ENCODE measurements around the gene NLRX1.

Gene NLRX1

GRCh38 chr11:119207415-119207960 is 39.0 kb downstream of the NLRX1 start:
- TF ChIP-seq SIN3A (IDR thresholded peaks at IDR 0.05; ENCODE audit: borderline replicate concordance, insufficient read depth, low read length) (no peak), REST (IDR thresholded peaks at IDR 0.05; ENCODE audit: insufficient read depth in 1 of 2, low read depth in 2 of 2, low read length in 2 of 2) (no peak), FOXP2 (optimal IDR thresholded peaks at IDR 0.05; ENCODE audit: borderline replicate concordance, extremely low read depth, extremely low read length, insufficient read depth) (no peak), TAF1 (IDR thresholded peaks at IDR 0.05; ENCODE audit: borderline replicate concordance, insufficient read depth, low read length) (no peak), POLR2AphosphoS5 (IDR thresholded peaks at IDR 0.05; ENCODE audit: low read depth, low read length) (no peak)

DNA sequence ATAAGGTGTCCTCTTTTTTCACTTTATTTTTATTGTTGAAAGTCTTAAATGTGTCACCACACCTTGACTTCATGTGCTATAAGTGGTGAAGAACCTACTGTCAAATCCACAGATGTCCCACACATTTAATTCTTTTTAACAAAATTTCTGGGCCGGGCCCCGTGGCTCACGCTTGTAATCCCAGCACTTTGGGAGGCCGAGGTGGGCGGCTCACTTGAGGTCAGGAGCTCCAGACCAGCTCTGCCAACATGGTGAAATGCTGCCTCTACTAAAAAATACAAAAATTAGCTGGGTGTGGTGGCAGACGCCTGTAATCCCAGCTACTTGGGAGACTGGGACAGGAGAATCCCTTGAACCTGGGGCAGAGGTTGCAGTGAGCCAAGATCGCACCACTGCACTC is 40.7 kb downstream of the NLRX1 start:
- TF ChIP-seq SIN3A (IDR thresholded peaks at IDR 0.05; ENCODE audit: borderline replicate concordance, insufficient read depth, low read length), result no peak

DNA sequence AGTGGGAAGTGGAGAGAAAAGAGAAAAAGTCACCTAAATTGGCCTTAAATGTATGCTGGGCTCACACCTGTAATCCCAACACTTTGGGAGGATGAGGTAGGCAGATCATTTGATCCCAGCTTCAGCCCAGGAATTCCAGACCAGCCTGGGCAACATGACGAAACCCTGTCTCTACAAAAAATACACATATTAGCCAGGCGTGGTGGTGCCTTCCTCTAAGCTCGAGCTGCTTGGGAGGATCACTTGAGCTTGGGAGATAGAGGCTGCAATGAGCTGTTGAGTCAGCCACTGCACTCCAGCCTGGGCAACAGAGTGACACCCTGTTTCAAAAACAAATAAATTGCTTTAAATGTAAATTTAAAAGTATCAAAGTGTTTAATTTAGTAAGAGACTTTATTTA is 41.5 kb downstream of the NLRX1 start:
- no peak for TF ChIP-seq FOXP2 (optimal IDR thresholded peaks at IDR 0.05; ENCODE audit: borderline replicate concordance, extremely low read depth, extremely low read length, insufficient read depth)
- TF ChIP-seq POLR2AphosphoS5 (IDR thresholded peaks at IDR 0.05; ENCODE audit: low read depth, low read length), result no peak
- no peak for TF ChIP-seq SIN3A (IDR thresholded peaks at IDR 0.05; ENCODE audit: borderline replicate concordance, insufficient read depth, low read length)
- TF ChIP-seq REST (IDR thresholded peaks at IDR 0.05; ENCODE audit: insufficient read depth in 1 of 2, low read depth in 2 of 2, low read length in 2 of 2), result no peak
- TF ChIP-seq TAF1 (IDR thresholded peaks at IDR 0.05; ENCODE audit: borderline replicate concordance, insufficient read depth, low read length), result no peak

DNA sequence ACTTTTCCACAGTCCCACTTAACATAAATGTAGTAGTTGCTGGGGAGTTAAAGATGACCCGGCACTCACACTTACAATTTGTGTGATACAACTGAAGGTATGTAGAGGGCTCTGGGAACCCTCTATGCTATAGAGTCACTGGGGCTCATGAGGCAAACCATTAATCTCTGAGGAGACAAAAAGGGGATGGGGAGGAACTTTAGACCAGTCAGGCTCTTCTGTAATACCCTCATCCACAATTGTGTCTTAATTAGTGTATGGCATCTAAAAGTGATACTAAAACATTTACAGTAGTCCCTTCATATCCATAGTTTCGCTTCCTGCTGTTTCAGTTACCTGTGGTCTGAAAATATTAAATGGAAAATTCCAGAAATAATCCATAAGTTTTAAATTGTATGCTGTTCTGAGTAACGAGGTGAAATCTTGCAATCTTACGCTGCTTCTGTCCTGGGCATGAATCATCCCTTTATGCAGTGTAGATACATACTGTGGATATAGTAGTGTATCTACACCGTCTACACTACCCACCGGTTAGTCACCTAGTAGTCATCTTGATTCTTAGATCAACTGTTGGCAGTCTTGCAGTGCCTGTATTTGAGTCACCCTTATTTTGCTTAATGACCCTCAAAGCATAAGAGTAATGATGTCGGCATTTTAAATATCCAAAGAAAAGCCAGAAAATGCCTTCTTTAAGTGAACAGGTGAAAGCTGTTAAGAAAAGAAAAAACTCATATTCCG is 49.8 kb downstream of the NLRX1 start:
- TF ChIP-seq POLR2AphosphoS5 (IDR thresholded peaks at IDR 0.05; ENCODE audit: low read depth, low read length) (no peak), SIN3A (IDR thresholded peaks at IDR 0.05; ENCODE audit: borderline replicate concordance, insufficient read depth, low read length) (no peak), REST (IDR thresholded peaks at IDR 0.05; ENCODE audit: insufficient read depth in 1 of 2, low read depth in 2 of 2, low read length in 2 of 2) (no peak), TAF1 (IDR thresholded peaks at IDR 0.05; ENCODE audit: borderline replicate concordance, insufficient read depth, low read length) (no peak), FOXP2 (optimal IDR thresholded peaks at IDR 0.05; ENCODE audit: borderline replicate concordance, extremely low read depth, extremely low read length, insufficient read depth) (no peak)

GRCh38 chr11:119222308-119222707 is 53.8 kb downstream of the NLRX1 start:
- TF ChIP-seq POLR2AphosphoS5 (IDR thresholded peaks at IDR 0.05; ENCODE audit: low read depth, low read length) (no peak), FOXP2 (optimal IDR thresholded peaks at IDR 0.05; ENCODE audit: borderline replicate concordance, extremely low read depth, extremely low read length, insufficient read depth) (no peak), TAF1 (IDR thresholded peaks at IDR 0.05; ENCODE audit: borderline replicate concordance, insufficient read depth, low read length) (no peak), SIN3A (IDR thresholded peaks at IDR 0.05; ENCODE audit: borderline replicate concordance, insufficient read depth, low read length) (no peak), REST (IDR thresholded peaks at IDR 0.05; ENCODE audit: insufficient read depth in 1 of 2, low read depth in 2 of 2, low read length in 2 of 2) (no peak)
